HepG2 (cell line): ENCODE data around the gene SPDL1. TPM values are rescaled to one million over a fixed set of nuclear protein-coding genes. Genes with fewer than 3 reads are reported as not detected.

Source experiments
- ATAC-seq: fragments of 200-7000 bp; cut with Tn5 transposase; 3 replicates; pipeline ENCODE4 v1.9.1; 2020; ENCODE audit warnings: mild to moderate bottlenecking, moderate library complexity
- BruUV-seq: library from RNA; stranded (reverse); fragments of 400-500 nt; replicated peaks from 2 replicates; lab custom pipeline; 2021; lab: Mats Ljungman, UMichigan
- CTCF ChIA-PET: fragments of 300-600 bp; formaldehyde crosslinking; extraction: SDS; loops from one replicate; lab custom pipeline; 2021; ENCODE audit warnings: low total read pairs, inconsistent platforms, low intra/inter-chr PET ratio; lab: Yijun Ruan, JAX
- POLR2A ChIA-PET: fragments of 350-600 bp; sonication (Branson Sonifier 250); formaldehyde crosslinking; loops from one replicate; lab custom pipeline; 2020; ENCODE audit warnings: antibody characterized with exemption, inconsistent platforms; lab: Yijun Ruan, JAX
- DNase-seq: peaks from one replicate; pipeline ENCODE4 v3.0.0-alpha.2; 2015; ENCODE audit warnings: low spot score
- FAIRE-seq: peaks from 3 replicates; lab custom pipeline; 2011; peaks lifted over from hg19 to GRCh38; lab: Jason Lieb, UNC
- H2AFZ ChIP-seq: one replicate; pipeline ENCODE4 v1.6.1; 2011; ENCODE audit warnings: low read length, inconsistent platforms
- H3K27ac ChIP-seq: fragments of 300-600 bp; 3 replicates; pipeline ENCODE4 v1.8.0; 2011; ENCODE audit warnings: mixed run types, mild to moderate bottlenecking, mixed read lengths, low read length, inconsistent platforms; ENCODE audit not compliant: insufficient read depth; ENCODE audit errors: extremely low read length
- H3K27me3 ChIP-seq, 2 experiments: fragments of 200-600 bp in 1 of 2; 2 replicates in 1 of 2; 3 replicates in 1 of 2; pipeline versions ENCODE4 v1.6.0 to v1.8.0; 2011; ENCODE audit warnings: low read length in 2 of 2, mild to moderate bottlenecking in 2 of 2, moderate library complexity in 2 of 2, inconsistent platforms in 1 of 2; ENCODE audit not compliant: insufficient read depth in 2 of 2, control insufficient read depth in 1 of 2
- H3K36me3 ChIP-seq, 2 experiments: fragments of 200-600 bp in 1 of 2; replicated peaks in 1 of 2; 2 replicates in 1 of 2; 3 replicates in 1 of 2; pipeline versions ENCODE4 v1.5.1 to v1.8.0; 2011; ENCODE audit warnings: low read length in 2 of 2, inconsistent platforms in 1 of 2; ENCODE audit not compliant: insufficient read depth in 2 of 2, control insufficient read depth in 1 of 2
- H3K4me1 ChIP-seq: 2 replicates; pipeline ENCODE4 v1.5.1; 2012; ENCODE audit warnings: low read length, inconsistent platforms; ENCODE audit not compliant: insufficient read depth
- H3K4me2 ChIP-seq: 2 replicates; pipeline ENCODE4 v1.6.0; 2011; ENCODE audit warnings: low read depth, low read length, inconsistent platforms
- H3K4me3 ChIP-seq, 3 experiments: fragments of 200-600 bp in 1 of 3; sonication (generic), shearing (Covaris generic) in 1 of 3; replicated peaks in 1 of 3; 2 replicates each; pipeline ENCODE4 v1.5.1; 2011 to 2016; ENCODE audit warnings: low read length in 3 of 3, inconsistent platforms in 2 of 3, low read depth in 2 of 3, mild to moderate bottlenecking in 2 of 3, control low read depth in 1 of 3, mixed read lengths in 1 of 3; ENCODE audit not compliant: insufficient read depth in 1 of 3
- H3K79me2 ChIP-seq: one replicate; pipeline ENCODE4 v1.6.1; 2011; ENCODE audit warnings: low read length, inconsistent platforms; ENCODE audit not compliant: insufficient read depth
- H3K9ac ChIP-seq: 2 replicates; pipeline ENCODE4 v1.6.0; 2011; ENCODE audit warnings: mild to moderate bottlenecking, low read depth, low read length, inconsistent platforms; ENCODE audit not compliant: insufficient read depth
- H3K9me3 ChIP-seq: 2 replicates; pipeline ENCODE4 v1.5.1; 2012; ENCODE audit warnings: mild to moderate bottlenecking, low read length
- H4K20me1 ChIP-seq: 2 replicates; pipeline ENCODE4 v1.6.0; 2011; ENCODE audit warnings: inconsistent platforms, mild to moderate bottlenecking, low read length, moderate library complexity; ENCODE audit not compliant: insufficient read depth
- ARID3A ChIP-seq: IDR thresholded peaks from 2 replicates; pipeline ENCODE4 v1.6.1; 2012; ENCODE audit warnings: low read depth, low read length, improper control_type of control experiment
- BATF2 ChIP-seq: sonication (generic); formaldehyde crosslinking; IDR thresholded peaks from 2 replicates; pipeline ENCODE4 v1.8.0; 2022; ENCODE audit warnings: mild to moderate bottlenecking, missing genetic modification reagents, moderate library complexity
- CENPT ChIP-seq: sonication (generic); formaldehyde crosslinking; IDR thresholded peaks from 2 replicates; pipeline ENCODE4 v1.8.0; 2022; ENCODE audit warnings: low read depth, mild to moderate bottlenecking, moderate library complexity, missing genetic modification reagents
- CHD2 ChIP-seq: IDR thresholded peaks from 2 replicates; pipeline ENCODE4 v1.6.1; 2011; ENCODE audit warnings: low read depth, low read length, improper control_type of control experiment
- ELF3 ChIP-seq: IDR thresholded peaks from 2 replicates; pipeline ENCODE4 v1.6.1; 2016; ENCODE audit warnings: missing genetic modification reagents, missing compliant biosample characterization
- MAF1 ChIP-seq: sonication (generic); formaldehyde crosslinking; IDR thresholded peaks from 2 replicates; pipeline ENCODE4 v1.5.0; 2020; ENCODE audit warnings: missing genetic modification reagents, borderline replicate concordance
- MAFF ChIP-seq: IDR thresholded peaks from 2 replicates; pipeline ENCODE4 v1.6.1; 2011; ENCODE audit warnings: low read depth, low read length, improper control_type of control experiment
- NBN ChIP-seq: fragments of 450-650 bp; conservative IDR thresholded peaks from 2 replicates; pipeline ENCODE4 v1.6.1; 2017
- NFIB ChIP-seq: sonication (generic); formaldehyde crosslinking; IDR thresholded peaks from 2 replicates; pipeline ENCODE4 v1.9.0; 2021; ENCODE audit warnings: missing genetic modification reagents, mild to moderate bottlenecking, borderline replicate concordance
- PLRG1 ChIP-seq: fragments of 450-650 bp; conservative IDR thresholded peaks from 2 replicates; pipeline ENCODE4 v1.6.1; 2016
- STAT5B ChIP-seq: sonication (generic); formaldehyde crosslinking; IDR thresholded peaks from 2 replicates; pipeline ENCODE4 v1.4.0; 2020; ENCODE audit warnings: missing genetic modification reagents
- TEF ChIP-seq: sonication (generic); formaldehyde crosslinking; IDR thresholded peaks from 2 replicates; pipeline ENCODE4 v1.5.0; 2020; ENCODE audit warnings: missing genetic modification reagents
- TFAP4 ChIP-seq: sonication (generic); IDR thresholded peaks from 2 replicates; pipeline ENCODE4 v1.6.1; 2016; ENCODE audit warnings: low read depth, borderline replicate concordance
- ZBTB4 ChIP-seq: sonication (generic); formaldehyde crosslinking; IDR thresholded peaks from 2 replicates; pipeline ENCODE4 v1.4.0; 2020; ENCODE audit warnings: missing genetic modification reagents, mild to moderate bottlenecking, borderline replicate concordance
- ZNF350 ChIP-seq: sonication (generic); formaldehyde crosslinking; IDR thresholded peaks from 2 replicates; pipeline ENCODE4 v1.4.0; 2020; ENCODE audit warnings: mild to moderate bottlenecking, low read depth, missing genetic modification reagents, borderline replicate concordance
- ZNF414 ChIP-seq: sonication (generic); formaldehyde crosslinking; IDR thresholded peaks from 2 replicates; pipeline ENCODE4 v1.5.0; 2020; ENCODE audit warnings: missing genetic modification reagents
- ZNF549 ChIP-seq: sonication (generic); formaldehyde crosslinking; IDR thresholded peaks from 2 replicates; pipeline ENCODE4 v1.5.0; 2020; ENCODE audit warnings: missing genetic modification reagents
- WGBS: methylation state at CpG from one replicate; pipeline ENCODE4 v1.1.6; 2017; ENCODE audit warnings: low lambda C conversion rate; 5-methylcytosine and 5-hydroxymethylcytosine counted together
- in situ Hi-C: cut with HindIII; loops from 2 replicates; pipeline ENCODE4 v1.10.0; 2017; ENCODE audit warnings: low pct_unique_long_range_greater_than_20kb; ENCODE audit not compliant: extremely low pct_ligation_motif_present
- intact Hi-C: fragments of 100-400 bp; cut with micrococcal nuclease; formaldehyde crosslinking; loops from one replicate; pipeline ENCODE4 v1.10.0; 2022; ENCODE audit not compliant: unreplicated experiment
- polyA plus RNA-seq, 8 experiments: library from polyadenylated mRNA; depleted of rRNA in 3 of 8; stranded (reverse) in 7 of 8; unstranded in 1 of 8; fragments of >200 nt; fragmentation: Illumina TruSeq in 4 of 8; extraction: Trizol in 4 of 8; gene quantifications; 2 replicates each; pipeline versions ENCODE4 v1.2.1 to v1.2.3, GENCODE V29; 2011 to 2016; ENCODE audit warnings: low read depth in 4 of 8, missing spikeins in 1 of 8, mixed read lengths in 1 of 8; ENCODE audit not compliant: insufficient read depth in 1 of 8
- total RNA-seq, 5 experiments: library from RNA; depleted of rRNA; stranded (reverse); fragments of >200 nt; fragmentation: Illumina TruSeq; extraction: Trizol; gene quantifications; 2 replicates each; pipeline ENCODE4 v1.2.3, GENCODE V29; 2016; ENCODE audit warnings: low read depth in 1 of 5

Gene SPDL1
- total and polyA plus RNA-seq, 2 of the 13 experiments (the other 11 are each of a cell fraction or from before 2014, with no cell fraction given), result 10.9 to 36.6 TPM

- Histone ChIP-seq H2AFZ (no peak overlapping the region), H3K4me3 (no peak overlapping the region), H3K4me2 (no peak overlapping the region), H3K79me2 (no peaks in the 10 kb centered on the region), H4K20me1 (no peaks in the 10 kb centered on the region), H3K9me3 (no peaks in the 10 kb centered on the region), H3K27ac (no peak overlapping the region), H3K36me3 (no peaks in the 10 kb centered on the region), H3K27me3 (no peaks in the 10 kb centered on the region), H3K4me1 (no peaks in the 10 kb centered on the region), H3K9ac (no peak overlapping the region)
- no TSS peak for BruUV-seq
- 68% methylated on average over 8 of the region's 13 CpGs for WGBS
- ChIA-PET CTCF (no interaction called here), POLR2A (no interaction called here)
- ATAC-seq (no peak), DNase-seq (no peak), FAIRE-seq (no peak)
- in situ Hi-C loops (no loop called here), intact Hi-C loops (no loop called here)
- TF ChIP-seq TFAP4, result no peak
- no peak for TF ChIP-seq ELF3
- TF ChIP-seq MAFF, result no peak
- TF ChIP-seq NFIB (CRISPR knock-in tag), result no peak
- TF ChIP-seq ZNF414 (CRISPR knock-in tag), result no peak
- no peak for TF ChIP-seq ARID3A
- no peak for TF ChIP-seq CENPT (CRISPR knock-in tag)
- no peak for TF ChIP-seq MAF1
- TF ChIP-seq ZNF350 (CRISPR knock-in tag), result no peak
- no peak for TF ChIP-seq BATF2 (CRISPR knock-in tag)
- TF ChIP-seq ZNF549, result no peak
- TF ChIP-seq CHD2, result no peak
- no peak for TF ChIP-seq TEF
- TF ChIP-seq NBN, result no peak
- TF ChIP-seq PLRG1, result no peak
- no peak for TF ChIP-seq ZBTB4 (CRISPR knock-in tag)
- TF ChIP-seq STAT5B, result no peak
These were observed 65.2 kb downstream of the SPDL1 start for GRCh38 chr5:169648725-169649310.
